HFFc6 (cell line): ENCODE data around the gene MEF2D. TPM values are rescaled to one million over a fixed set of nuclear protein-coding genes. Genes with fewer than 3 reads are reported as not detected.

ENCODE experiments used
- DNase-seq: peaks from one replicate; pipeline ENCODE4 v3.0.0-alpha.2; 2018
- H3K27ac Mint-ChIP-seq: 2 replicates; pipeline ENCODE4 v1.8.0; 2020; ENCODE audit warnings: mild to moderate bottlenecking, mixed read lengths
- H3K27me3 Mint-ChIP-seq: 2 replicates; pipeline ENCODE4 v1.8.0; 2021; ENCODE audit warnings: mild to moderate bottlenecking, moderate library complexity, mixed read lengths; ENCODE audit not compliant: insufficient read depth
- H3K36me3 Mint-ChIP-seq: 2 replicates; pipeline ENCODE4 v1.8.0; 2021; ENCODE audit warnings: low read depth, mixed read lengths
- H3K4me1 Mint-ChIP-seq: 2 replicates; pipeline ENCODE4 v1.8.0; 2020; ENCODE audit warnings: low read depth, mixed read lengths
- H3K4me3 Mint-ChIP-seq: 2 replicates; pipeline ENCODE4 v1.8.0; 2020; ENCODE audit warnings: mild to moderate bottlenecking, moderate library complexity, mixed read lengths
- H3K9me3 Mint-ChIP-seq: 2 replicates; pipeline ENCODE4 v1.8.0; 2020; ENCODE audit warnings: mild to moderate bottlenecking, mixed read lengths
- CTCF ChIP-seq: fragments of 200-600 bp; sonication (generic); IDR thresholded peaks from 2 replicates; pipeline ENCODE4 v1.5.0; 2021; ENCODE audit warnings: antibody characterized with exemption, mild to moderate bottlenecking
- total RNA-seq, 6 experiments: library from RNA; stranded (reverse); fragmentation: NEBNext Ultra II Directional; extraction: Animal tissue kit (Norgen Biotek cat#: 25700); gene quantifications; 2 replicates in 1 of 6; 3 replicates in 5 of 6; pipeline ENCODE4 v1.2.3, GENCODE V29; 2021

MEF2D gene
- total RNA-seq, 6 experiments from 2014 or later, result 50.0 to 60.1 (median 56.8) TPM

- TF ChIP-seq CTCF, result no peak
- H3K27me3 Mint-ChIP-seq, result peaks cover 12% of the 10 kb centered on the region
- no peaks in the 10 kb centered on the region for H3K9me3 Mint-ChIP-seq
- no peak overlapping the region for H3K4me3 Mint-ChIP-seq
- peak overlapping the region; percentile 78 for H3K27ac Mint-ChIP-seq
- peaks cover 72% of the 10 kb centered on the region for H3K36me3 Mint-ChIP-seq
- peaks cover 50% of the 10 kb centered on the region for H3K4me1 Mint-ChIP-seq
- no peak for DNase-seq
Observed at GRCh38 chr1:156477526-156478249, 22.9 kb downstream of the MEF2D start.

GRCh38 chr1:156476501-156477298 lies 23.9 kb downstream of the MEF2D start:
- Mint-ChIP-seq H3K9me3 (no peaks in the 10 kb centered on the region), H3K4me3 (peak overlapping the region; percentile 8), H3K27me3 (peaks cover 12% of the 10 kb centered on the region), H3K36me3 (peaks cover 65% of the 10 kb centered on the region), H3K4me1 (peaks cover 50% of the 10 kb centered on the region), H3K27ac (peak overlapping the region; percentile 78)
- peak; percentile 30 for DNase-seq
- no peak for TF ChIP-seq CTCF

GRCh38 chr1:156475568-156476500 lies 24.7 kb downstream of the MEF2D start:
- Mint-ChIP-seq H3K27ac (peak overlapping the region; percentile 78), H3K4me1 (peaks cover 45% of the 10 kb centered on the region), H3K4me3 (peak overlapping the region; percentile 63), H3K9me3 (no peaks in the 10 kb centered on the region), H3K27me3 (peaks cover 12% of the 10 kb centered on the region), H3K36me3 (peaks cover 69% of the 10 kb centered on the region)
- TF ChIP-seq CTCF, result no peak
- peak; percentile 80 for DNase-seq

- Mint-ChIP-seq H3K36me3 (peaks cover 61% of the 10 kb centered on the region), H3K27me3 (peaks cover 10% of the 10 kb centered on the region), H3K4me1 (peaks cover 38% of the 10 kb centered on the region), H3K4me3 (no peak overlapping the region), H3K27ac (peak overlapping the region; percentile 78), H3K9me3 (no peaks in the 10 kb centered on the region)
- DNase-seq, result no peak
- TF ChIP-seq CTCF, result no peak
Observed at GRCh38 chr1:156474966-156475365, 25.6 kb downstream of the MEF2D start.
